Esophagus squamous epithelium (tissue), 5 donors: ENCODE measurements around the gene TOGARAM1. TPM values are rescaled to one million over a fixed set of nuclear protein-coding genes. Genes with fewer than 3 reads are reported as not detected.

Experiments
- DNase-seq: peaks from one replicate; lab custom pipeline; 2025; lab: John Stamatoyannopoulos, UW
- H3K27ac ChIP-seq, 4 donors: fragments of 200-600 bp; sonication (generic); one replicate each; pipeline ENCODE4 v1.5.1; 2016 to 2019; ENCODE audit warnings: mild to moderate bottlenecking in 1 of 4
- H3K27me3 ChIP-seq, 4 donors: fragments of 200-600 bp; sonication (generic); 1 replicate in 3 of 4; 2 replicates in 1 of 4; pipeline versions ENCODE4 v1.5.1 to v1.6.0; 2017 to 2021; ENCODE audit warnings: antibody characterized with exemption in 1 of 4
- H3K36me3 ChIP-seq, 3 donors: fragments of 200-600 bp; sonication (generic); one replicate each; pipeline ENCODE4 v1.5.1; 2016 to 2019
- H3K4me1 ChIP-seq, 3 donors: fragments of 200-600 bp; sonication (generic); one replicate each; pipeline ENCODE4 v1.5.1; 2017 to 2019
- H3K4me3 ChIP-seq, 4 donors: fragments of 200-600 bp; sonication (generic); 1 replicate in 3 of 4; 2 replicates in 1 of 4; pipeline ENCODE4 v1.5.1; 2016 to 2019; ENCODE audit warnings: mild to moderate bottlenecking in 2 of 4, moderate library complexity in 1 of 4
- H3K9me3 ChIP-seq, 3 donors: fragments of 200-600 bp; sonication (generic); one replicate each; pipeline ENCODE4 v1.5.1; 2016 to 2019
- CTCF ChIP-seq, 6 experiments: fragments of 450-650 bp in 4 of 6; fragments of 200-600 bp in 2 of 6; sonication (generic) in 2 of 6; IDR thresholded peaks; one replicate each; pipeline ENCODE4 v1.5.1; 2016 to 2019; ENCODE audit warnings: antibody characterized with exemption in 6 of 6, mild to moderate bottlenecking in 4 of 6, moderate library complexity in 4 of 6
- POLR2A ChIP-seq, 4 donors: fragments of 450-650 bp; IDR thresholded peaks; one replicate each; pipeline ENCODE4 v1.6.1; 2017; ENCODE audit warnings: antibody characterized with exemption in 4 of 4, mild to moderate bottlenecking in 4 of 4, moderate library complexity in 3 of 4
- whole genome bisulfite sequencing, 2 donors: methylation state at CpG; one replicate each; pipeline ENCODE4 v1.1.5; 2018; 5-methylcytosine and 5-hydroxymethylcytosine counted together
- intact Hi-C: fragments of 100-400 bp; cut with DNase I; formaldehyde crosslinking; loops from one replicate; pipeline ENCODE4 v1.15.0; 2022
- small RNA-seq, 4 donors: library from RNA; depleted of rRNA; stranded (forward); fragments of <200 nt; gene quantifications; one replicate each; pipeline ENCODE3, GENCODE V24; 2016
- total RNA-seq, 4 donors: library from RNA; depleted of rRNA; stranded (reverse); fragments of >200 nt; gene quantifications; one replicate each; pipeline ENCODE4 v1.1.0, GENCODE V29; 2016
- donor health status: DM: yes; HTN: yes; CAD: no.

The TOGARAM1 gene
- total RNA-seq, 4 donors from 2014 or later = 5.8 to 23.7 (median 8.9) TPM

GRCh38 chr14:45123271-45123670, 161.3 kb downstream of the TOGARAM1 start:
- H3K36me3 ChIP-seq = peaks cover 0 to 99% (median 0%) of the 10 kb centered on the region in 3 donors
- no peaks in the 10 kb centered on the region for H3K4me1 ChIP-seq
- no peak for DNase-seq
- H3K27me3 ChIP-seq = no peaks in the 10 kb centered on the region
- H3K27ac ChIP-seq = no peak overlapping the region
- H3K9me3 ChIP-seq = no peaks in the 10 kb centered on the region
- intact Hi-C loops = no loop called here
- H3K4me3 ChIP-seq = no peak overlapping the region
- WGBS, 2 donors = 97 to 100% methylated on average over 3 of the region's 3 CpGs
- TF ChIP-seq POLR2A (IDR thresholded peaks at IDR 0.05) = no peak
- TF ChIP-seq CTCF (IDR thresholded peaks at IDR 0.05) = no peak

Small RNA genes within 50 kb of the gene (small RNA-seq; reads per million reads assigned to genes)
- gene RF00151 = 0 to 0.18 (median 0.14) reads per million in 4 donors
- gene SNORD127 = 4,258 to 11,007 (median 7,237) reads per million in 4 donors

Other genes with a start within 250 kb of the TOGARAM1 start
- gene KLHL28, start 243 bp upstream of the TOGARAM1 start, total RNA-seq = 10 to 100 TPM in 1 of 4 donors, 1 to 10 TPM in 3; 7.2 to 10.3 (median 8.4) TPM
- gene PRPF39, start 121.9 kb downstream of the TOGARAM1 start, total RNA-seq = 10 to 100 TPM in 3 of 4 donors, 1 to 10 TPM in 1; 6.9 to 39.9 (median 19.2) TPM
- 10 to 100 TPM; 28.8 to 44.9 (median 37.9) TPM for gene FKBP3, start 172.3 kb downstream of the TOGARAM1 start, total RNA-seq
- 1 to 10 TPM; 4.4 to 6.8 (median 5.6) TPM for gene FANCM, start 173.7 kb downstream of the TOGARAM1 start, total RNA-seq